ENCODE data around the gene SLC12A8.

SLC12A8 gene

DNA sequence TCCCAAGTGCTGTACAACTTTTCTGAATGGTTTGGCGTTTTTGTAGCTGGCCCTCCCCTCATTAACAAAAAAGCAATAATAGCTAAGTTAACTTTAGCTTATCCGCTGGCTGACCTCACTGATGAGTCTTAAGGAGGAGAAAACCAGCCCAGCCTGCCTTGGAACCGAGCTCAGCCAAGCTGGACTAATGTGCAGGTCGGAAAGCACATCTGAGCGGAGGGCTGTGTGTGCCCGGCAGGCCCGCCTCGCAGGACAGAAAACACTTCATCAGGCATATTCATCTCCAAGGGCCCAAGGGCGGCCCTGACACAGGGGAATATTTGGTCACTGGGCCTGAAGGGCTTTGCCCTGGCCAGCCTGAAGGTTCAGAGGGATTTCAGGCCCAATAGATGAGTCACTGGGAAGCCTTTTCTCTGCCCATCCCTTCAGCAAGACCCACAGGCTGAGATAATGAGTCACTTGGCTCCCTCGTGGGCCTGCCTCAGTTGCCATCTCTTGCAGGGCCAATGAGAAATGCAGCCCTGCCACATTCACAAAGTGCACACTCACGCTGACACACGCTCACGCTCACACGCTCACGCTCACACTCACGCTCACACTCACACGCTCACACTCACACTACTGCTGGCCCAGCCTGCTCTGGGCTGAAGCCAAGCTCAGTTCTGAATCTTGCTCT lies 75.1 kb downstream of the SLC12A8 start:
- no peak for DNase-seq

DNA sequence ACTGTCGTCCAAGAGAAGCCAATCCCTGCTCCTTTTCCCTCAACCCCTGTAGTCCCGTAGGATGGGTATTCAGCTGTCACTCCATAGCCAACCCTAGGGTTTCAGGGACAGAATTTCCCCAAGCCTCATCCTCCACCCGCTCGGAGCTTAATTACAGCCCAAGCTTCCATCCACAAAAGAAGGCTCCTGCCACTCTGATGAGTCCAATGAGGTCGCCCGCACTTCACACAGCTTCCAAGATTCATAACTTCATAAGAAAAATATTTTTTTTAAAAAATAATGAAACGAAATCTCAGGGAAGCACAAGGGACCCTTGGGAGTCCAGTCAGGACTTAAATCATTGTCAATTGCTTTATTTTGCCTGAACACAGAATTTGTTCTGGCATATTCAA lies 75.6 kb downstream of the SLC12A8 start:
- DNase-seq: no peak

DNA sequence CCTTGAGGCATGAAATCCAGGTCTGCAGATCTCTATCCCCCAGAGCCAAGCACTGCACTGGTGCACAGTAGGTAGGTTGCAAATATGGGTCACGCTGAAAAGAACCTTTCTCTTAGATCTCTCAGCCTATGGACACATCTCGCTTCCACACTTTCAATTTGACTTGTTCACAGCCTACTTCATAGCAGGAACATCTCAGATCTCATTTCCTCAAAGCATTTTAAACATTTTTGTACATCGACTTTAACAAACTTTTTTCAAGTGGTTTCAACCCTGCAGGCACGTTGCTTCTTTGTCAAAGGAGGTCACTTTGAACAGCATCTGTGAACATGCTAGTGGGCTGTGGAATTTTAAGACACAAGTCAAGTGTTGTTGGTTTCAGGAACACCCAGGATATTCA lies 76.0 kb downstream of the SLC12A8 start:
- DNase-seq: no peak

DNA sequence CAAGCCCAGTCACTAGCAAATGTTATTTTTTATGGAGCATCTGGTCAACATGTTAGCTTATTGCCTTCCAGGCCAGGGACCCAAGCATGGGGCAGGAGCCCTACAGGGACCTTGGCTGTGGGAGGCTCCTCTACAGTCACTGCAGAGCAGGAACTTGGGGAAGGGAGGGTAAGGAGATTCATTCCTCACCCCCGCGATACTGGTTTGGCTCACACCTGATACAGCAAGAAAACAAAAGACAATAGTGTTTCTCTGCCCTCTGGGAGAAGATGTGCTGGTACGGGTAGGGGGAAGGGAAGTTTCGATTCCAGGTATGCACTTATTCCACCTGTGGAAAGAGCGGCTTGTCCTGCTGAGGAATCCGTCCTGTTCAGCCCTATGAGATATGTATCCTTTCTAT lies 77.6 kb downstream of the SLC12A8 start:
- no peak for DNase-seq

DNA sequence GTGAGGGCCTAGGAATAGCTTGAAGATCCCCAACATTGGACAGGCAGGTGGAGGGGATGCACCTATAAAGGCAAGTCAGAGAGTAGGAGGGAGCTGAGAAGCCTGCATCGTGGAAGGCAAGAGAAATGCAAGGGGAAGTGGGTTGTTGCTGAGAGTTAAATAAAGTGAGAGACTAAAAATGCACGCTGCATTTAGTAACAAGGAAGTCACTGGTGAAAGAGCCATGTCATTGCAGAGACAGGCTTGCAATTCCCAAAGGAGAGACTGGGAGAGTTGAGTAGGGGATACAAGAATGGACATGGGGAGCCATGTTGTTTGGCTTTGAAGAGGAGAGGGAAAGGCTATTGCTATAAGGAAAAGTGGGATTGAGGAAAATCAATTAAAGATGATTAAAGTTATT lies 79.7 kb downstream of the SLC12A8 start:
- DNase-seq: no peak

DNA sequence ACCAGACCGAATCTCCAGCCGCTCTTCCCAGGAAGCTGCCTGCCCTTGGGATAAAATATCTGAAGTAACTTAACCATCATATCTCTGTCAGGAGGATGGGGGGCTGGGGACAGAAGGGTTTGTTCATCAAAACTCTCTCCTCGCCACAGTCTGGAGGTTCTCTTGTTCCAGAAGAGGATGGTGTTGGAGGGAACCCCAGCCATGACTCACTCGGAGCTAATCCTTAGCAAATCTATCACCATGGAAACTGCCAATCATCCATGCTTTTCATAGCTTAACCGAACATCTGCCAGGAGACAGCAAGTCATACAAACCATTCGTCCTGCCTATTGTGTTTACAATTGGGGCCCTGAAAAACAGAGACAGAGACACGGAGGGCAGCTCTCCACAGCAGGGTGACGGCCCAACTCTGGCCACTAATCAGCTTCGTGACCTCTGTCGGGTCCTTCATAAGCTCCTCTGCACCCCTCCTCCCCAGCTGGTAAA lies 83.0 kb downstream of the SLC12A8 start:
- DNase-seq: peak; percentile 39

DNA sequence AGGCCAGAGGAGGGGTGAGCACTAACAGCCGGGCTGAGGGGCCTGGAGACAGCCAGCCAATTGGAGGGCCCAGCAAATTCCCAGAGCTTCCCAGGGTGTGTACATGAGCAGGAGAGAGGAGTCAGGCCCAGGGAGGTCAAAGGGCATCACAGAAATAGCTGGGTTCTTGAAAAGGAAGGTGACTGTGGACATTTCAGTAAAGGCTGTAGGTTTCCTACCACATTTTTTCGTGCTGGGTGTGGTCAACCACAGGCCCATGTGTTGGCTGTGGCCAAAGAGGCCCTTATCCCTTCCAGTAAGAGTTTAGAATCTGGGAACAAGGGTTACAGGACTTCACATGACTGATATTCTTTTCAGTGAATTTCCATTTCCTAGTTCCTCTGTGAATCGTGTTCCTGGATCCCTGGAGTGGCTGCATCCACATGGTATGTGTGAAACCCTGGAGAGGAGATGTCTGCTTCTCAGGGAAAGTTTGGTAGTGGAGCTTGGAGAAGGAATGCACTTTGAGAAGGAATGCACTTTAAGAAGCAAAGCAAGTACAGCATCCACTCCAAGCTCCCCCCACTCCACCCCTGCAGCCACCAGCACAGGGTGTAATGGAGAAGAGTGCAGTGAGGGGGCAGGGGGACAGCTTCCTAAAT lies 83.6 kb downstream of the SLC12A8 start:
- no peak for DNase-seq

DNA sequence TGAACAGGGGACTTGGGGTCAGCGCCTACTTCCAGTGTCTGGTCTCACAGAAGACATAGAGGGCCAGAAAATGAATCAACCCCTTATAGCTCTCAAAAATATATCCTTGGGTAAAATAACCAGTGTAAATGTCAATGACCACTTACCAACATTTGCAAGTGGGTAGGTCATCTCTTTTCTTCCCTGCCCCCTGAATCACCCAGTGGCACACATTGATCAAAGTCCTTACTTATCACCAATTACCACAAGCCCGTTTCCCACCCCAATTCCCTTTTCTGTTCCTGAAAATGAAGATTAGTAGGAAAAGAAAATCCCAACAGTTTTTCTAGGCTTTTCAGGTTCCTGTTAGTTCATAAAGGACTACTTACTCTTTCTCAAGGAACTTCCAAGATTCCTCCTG lies 86.2 kb downstream of the SLC12A8 start:
- no peak for DNase-seq

DNA sequence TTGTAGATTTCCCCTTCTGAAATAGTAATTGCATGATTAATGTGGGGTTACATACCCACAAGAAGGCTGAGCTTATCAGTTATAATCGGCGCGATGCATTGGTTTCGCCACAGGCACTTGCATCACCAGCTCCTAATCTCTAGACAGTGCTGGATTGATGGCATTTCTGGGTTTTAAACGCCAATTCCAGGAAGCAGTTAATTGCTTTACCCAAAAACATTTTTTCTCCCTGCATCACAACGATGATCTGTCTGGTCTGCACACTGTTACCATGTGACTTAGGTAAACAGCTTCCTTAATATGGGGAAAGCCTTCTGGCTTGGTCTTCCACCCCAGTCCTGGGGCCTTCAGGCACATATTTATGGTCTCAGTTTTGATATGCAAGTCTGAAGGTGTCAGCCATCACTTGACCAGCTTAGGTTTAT lies 86.7 kb downstream of the SLC12A8 start:
- no peak for DNase-seq

DNA sequence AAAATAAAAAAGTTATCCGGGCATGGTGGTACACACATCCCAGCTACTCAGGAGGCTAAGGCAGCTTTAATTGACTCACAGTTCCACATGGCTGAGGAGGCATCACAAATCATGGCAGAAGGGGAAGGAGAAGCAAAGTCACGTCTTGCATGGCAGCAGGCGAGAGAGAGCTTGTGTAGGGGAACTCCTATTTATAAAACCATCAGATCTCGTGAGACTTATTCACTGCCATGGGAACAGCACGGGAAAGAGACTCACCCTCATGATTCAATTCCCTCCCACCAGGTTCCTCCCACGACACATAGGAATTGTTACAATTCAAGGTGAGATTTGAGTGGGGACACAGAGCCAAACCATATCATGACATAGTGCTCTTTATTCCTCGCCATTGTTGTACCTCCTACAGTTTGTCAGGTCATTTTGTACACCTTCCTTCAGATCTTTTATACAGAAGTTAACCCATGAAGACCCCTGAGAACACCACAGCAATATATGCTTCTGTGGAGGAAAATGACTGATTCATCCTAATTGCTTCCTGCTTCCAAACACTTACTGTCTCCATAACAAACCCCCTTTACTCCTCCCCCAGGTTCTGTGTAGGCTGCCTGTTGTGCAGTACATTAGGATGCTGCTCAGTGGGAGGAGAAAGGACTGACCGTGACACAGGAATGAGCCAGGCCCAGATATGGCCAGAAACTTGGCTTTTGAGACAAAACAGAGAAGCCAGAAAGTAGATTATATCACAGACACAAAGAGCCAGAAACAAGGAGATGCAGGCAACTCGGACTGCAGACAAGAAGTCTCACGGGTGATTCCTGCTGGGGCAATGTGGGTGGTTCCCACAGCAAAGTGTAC lies 88.9 kb downstream of the SLC12A8 start:
- DNase-seq: no peak

DNA sequence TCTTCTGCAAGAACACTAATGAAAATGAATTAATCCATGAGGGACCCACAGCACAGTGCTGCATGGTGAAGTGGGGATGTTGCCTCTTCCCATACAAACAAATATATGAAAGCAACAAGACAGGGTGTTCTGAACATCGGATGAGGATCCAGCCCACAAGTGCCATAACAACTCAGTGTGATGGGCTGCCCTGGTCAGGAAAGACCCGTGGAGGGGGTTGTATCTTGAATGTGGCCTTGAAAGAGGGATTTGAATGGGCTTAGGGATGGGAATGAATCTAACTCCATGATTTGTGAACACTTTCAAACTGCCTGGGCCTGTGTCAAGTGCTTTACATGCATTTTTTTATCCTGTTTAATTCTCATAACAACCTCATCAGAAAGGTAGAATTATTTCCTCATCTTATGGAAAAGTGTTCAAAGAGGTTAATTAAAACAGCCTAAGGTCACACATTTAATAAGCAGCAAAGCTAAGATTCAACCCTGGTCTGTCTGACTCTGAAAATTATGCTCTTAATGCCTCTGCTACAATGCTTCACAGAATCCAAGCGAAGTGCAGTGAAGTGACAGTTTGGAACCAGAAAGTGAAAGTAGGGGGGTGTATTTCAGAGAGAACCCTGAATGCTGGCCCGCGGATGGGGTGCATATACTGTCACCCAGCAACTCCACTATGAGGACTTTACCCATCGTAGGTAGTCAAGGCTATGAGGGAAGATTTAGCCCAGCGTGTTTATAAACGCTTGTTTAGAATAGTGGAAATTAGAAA lies 91.1 kb downstream of the SLC12A8 start:
- DNase-seq: no peak

DNA sequence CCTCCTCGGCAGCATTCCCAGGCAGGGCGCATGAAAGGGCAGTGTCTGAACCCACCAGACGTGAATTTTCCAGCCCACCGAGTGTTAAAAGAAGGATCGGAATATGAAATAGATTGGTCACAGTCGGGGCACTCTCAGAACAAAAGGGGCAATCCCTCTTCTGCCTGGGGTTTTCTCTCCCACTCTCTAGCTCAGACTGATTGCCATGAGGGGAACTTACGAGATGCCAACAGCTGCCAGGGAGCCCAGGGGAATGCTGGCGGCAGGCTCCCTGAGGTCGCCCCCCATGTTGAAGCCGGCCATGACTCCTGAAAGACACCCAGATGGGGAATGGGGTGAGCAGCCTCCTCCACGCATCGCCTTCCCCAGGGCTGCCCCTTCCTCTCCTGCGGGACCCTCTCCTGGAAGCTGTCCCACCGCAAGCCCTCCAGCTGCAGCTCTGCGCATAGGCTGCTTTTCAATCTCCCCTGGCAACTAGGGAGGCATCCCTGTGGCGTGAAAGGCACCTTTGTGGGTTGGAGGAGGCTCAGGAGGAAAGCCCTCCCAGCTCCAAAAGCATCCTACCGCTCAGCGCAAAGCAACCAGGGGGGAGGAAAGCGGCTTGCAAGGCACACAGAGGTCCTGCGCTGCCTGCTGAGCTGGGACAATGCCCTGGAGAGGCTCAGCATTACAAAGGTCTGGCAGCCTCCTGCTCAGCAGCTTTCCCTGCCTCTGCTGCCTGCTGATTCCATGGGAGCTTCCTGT lies 92.0 kb downstream of the SLC12A8 start:
- DNase-seq: no peak

DNA sequence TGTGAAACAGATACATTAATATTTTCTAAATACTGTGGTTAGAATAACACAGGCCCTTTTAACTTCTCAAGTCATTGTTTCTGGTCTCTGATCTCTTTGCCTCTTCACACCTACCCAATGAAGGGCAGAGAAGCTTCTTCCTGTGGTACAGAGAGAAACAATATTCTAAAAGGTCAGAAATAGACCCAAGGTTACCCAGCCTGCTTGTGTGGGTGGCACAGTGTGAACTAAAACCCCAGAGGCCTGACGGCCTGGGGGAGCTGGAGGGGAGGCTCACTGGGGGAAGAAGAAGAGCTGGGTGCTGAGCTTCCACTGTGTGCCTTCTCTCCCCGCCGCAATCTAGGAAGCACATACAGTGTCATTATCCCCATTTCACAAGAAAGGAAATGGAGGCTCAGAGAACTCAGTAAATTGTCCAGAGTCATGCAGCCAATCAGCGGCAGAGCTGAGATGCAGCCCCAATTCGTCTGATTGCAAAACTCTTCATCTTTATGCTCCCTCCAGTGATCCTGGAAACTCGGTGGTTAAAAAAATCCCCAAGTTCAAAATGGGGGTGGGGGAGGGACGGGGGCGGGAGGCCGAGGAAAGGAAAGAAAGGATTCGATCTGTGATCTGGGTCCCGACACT lies 92.7 kb downstream of the SLC12A8 start:
- DNase-seq: no peak

DNA sequence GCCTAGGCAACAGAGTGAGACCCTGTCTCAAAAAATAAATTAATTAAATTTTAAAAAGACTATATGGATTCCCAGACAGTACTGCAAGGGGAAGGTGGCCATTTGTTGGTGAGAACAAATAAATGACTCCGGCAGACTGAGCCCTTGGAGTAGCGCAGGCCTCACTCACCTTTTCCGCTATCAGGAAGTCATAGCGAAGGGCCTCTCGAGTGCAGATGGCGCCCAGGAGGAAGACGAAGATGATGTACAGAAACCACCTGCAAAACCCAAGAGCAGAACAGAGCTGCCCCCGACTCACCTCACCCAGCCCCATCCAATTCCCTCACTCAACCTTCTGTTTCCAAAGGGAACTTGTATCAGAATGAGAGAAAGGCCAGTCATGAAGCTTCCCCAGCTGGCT lies 93.9 kb downstream of the SLC12A8 start:
- no peak for DNase-seq

DNA sequence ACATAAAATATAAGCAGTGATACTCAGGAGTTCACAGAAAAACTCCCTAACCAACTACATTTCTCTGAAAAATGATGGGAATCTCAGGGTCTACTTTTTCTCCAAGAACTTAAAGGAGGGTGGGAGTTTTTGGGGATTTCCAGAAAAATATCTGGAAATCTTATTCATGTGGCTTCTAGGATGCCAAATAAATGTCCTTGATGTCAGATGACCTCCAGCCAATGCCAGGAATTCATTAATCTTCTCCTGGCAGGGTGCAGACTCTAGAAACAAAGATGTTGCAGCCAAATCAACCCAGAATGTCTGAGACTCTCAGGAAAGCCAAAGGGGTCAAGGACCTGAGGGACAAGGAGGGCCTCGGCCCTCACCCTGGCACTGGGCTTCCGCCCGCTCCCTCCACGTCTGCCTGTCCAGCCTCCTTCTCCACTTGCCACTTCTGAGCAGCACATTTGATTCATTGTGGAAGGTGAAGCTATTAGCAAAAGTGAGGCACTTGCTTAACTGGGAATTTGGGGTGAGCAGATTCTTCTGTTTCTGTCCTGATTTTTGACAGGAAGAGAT lies 94.8 kb downstream of the SLC12A8 start:
- DNase-seq: no peak

DNA sequence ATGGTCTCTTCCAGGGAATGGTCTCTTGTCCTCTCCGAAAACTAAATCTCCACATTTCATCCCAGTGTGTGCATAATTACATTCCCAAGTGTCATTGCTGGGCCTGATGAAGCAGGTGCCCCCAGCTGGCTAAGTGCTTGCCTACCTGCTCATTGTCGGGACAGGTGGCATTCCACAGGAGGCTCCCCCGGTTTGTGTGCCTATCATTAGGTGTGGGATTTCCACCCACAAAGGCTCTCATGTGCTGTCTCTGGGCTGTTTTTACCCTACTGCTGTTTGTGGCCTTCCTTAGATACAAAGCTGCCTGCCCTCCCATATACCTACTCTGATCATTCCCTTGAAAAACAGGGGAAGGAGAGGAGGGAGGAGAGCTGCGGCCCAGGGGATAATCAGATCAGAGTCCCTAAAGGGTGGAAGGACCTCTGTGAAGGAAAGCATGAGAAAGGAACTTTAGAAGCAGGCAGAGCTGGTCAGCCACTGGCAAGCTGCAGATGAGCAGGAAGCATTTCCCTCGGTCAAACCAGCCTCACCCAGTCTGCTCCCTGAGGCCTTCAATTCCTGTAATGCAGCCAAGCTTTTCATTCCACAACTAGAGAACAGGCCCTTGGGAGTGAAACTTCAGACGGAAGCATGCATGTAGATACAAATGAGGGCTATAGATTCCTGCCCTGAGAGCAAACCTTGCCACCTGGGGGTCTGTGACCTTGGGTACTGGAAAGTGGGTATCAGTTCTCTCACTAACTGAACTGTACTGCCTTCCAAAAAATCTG lies 96.1 kb downstream of the SLC12A8 start:
- no peak for DNase-seq

DNA sequence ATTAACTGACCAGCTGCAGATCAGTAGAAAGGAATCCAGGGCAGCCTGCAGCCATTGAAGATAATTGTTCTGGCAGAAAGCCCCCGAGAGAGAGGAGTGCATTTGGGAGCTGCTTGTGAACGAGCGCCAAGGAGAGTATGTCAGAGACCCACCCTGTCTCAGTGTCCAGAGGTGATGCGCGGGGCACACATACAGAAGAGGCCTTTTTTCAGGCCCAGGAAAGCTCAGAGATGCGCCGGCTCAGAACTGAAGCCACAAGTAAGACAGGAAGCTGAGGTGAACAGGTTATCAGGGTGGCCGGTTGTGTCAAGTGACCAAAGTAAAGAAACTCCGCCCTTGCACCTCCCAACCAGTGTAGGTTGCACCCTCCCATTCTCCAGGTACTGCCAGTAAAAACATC lies 96.9 kb downstream of the SLC12A8 start:
- DNase-seq: no peak

DNA sequence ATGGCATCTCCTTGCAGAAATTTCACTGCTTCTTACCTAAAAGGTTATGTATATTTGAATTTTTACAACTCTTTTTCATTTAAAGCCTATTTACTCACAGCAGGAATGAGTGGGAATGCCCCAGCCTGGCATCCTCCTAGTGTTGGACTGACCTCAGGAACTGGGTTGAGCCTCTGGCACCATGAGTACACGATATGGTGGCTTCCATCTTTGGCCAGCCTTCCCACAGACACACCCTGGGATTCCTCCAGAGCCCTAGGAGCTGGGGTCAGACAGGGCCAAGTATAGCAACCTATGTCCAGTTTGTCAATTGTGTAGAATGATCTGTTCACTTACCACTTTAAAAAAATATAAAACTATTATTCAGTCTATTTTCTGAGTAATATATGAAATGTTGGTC lies 99.6 kb downstream of the SLC12A8 start:
- DNase-seq: no peak

DNA sequence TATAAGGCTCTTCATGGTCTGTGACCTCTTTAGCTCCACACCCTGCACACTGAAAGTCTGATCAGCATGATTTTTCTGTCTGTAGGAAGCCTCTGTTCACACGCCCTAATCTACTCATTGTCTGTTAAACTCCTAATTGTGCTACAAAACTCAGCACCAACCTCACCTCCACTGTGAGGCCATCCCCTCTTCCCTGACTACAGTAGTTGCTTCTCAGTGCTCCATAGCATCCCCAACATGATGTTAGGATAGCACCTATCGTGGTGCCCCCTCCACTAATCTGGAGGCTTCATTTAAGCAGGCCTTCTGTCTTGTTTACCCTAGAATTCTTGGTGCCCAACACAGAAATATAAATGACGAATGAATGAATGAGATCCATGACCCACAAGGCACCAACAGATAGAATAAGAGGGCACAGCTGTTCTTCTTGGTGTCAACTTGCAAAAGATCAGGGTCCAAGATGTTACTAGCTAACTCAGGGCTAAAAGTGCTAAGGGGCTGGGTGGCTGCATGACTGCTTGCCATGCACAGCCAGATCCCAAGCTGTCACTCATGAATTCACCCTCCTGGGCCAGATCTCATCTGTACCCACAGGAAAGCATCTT lies 101.6 kb downstream of the SLC12A8 start:
- DNase-seq: no peak
